ENCODE data around the gene ZSWIM4.

The ZSWIM4 gene

DNA sequence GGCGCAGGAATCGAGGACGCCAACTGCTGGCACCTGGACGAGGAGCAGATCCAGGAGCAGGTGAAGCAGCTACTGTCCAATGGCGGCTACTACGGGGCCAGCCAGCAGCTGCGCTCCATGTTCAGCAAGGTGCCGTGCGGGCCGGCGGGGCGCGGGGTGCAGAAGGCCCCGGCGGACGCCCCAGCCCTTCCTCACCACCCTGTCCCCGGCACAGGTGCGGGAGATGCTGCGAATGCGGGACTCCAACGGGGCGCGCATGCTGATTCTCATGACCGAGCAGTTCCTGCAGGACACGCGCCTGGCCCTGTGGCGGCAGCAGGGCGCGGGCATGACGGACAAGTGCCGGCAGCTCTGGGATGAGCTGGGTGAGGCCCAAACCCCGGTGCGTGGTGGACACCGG is 13.6 kb downstream of the ZSWIM4 start:
- peaks cover 4% of the 10 kb centered on the region for H3K9me3 ChIP-seq (ENCODE audit: severe bottlenecking)
- H3K27me3 ChIP-seq (ENCODE audit: insufficient read depth, low read depth, severe bottlenecking), result no peaks in the 10 kb centered on the region
- no peak overlapping the region for H3K4me3 ChIP-seq (ENCODE audit: low read depth, low read length)
- no peak for DNase-seq
- peaks cover 48% of the 10 kb centered on the region for H3K36me3 ChIP-seq
- H3K27ac ChIP-seq, result no peak overlapping the region
- TF ChIP-seq, protein P1, sequence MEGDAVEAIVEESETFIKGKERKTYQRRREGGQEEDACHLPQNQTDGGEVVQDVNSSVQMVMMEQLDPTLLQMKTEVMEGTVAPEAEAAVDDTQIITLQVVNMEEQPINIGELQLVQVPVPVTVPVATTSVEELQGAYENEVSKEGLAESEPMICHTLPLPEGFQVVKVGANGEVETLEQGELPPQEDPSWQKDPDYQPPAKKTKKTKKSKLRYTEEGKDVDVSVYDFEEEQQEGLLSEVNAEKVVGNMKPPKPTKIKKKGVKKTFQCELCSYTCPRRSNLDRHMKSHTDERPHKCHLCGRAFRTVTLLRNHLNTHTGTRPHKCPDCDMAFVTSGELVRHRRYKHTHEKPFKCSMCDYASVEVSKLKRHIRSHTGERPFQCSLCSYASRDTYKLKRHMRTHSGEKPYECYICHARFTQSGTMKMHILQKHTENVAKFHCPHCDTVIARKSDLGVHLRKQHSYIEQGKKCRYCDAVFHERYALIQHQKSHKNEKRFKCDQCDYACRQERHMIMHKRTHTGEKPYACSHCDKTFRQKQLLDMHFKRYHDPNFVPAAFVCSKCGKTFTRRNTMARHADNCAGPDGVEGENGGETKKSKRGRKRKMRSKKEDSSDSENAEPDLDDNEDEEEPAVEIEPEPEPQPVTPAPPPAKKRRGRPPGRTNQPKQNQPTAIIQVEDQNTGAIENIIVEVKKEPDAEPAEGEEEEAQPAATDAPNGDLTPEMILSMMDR (IDR thresholded peaks at IDR 0.05; ENCODE audit: low read depth, low read length), result no peak

DNA sequence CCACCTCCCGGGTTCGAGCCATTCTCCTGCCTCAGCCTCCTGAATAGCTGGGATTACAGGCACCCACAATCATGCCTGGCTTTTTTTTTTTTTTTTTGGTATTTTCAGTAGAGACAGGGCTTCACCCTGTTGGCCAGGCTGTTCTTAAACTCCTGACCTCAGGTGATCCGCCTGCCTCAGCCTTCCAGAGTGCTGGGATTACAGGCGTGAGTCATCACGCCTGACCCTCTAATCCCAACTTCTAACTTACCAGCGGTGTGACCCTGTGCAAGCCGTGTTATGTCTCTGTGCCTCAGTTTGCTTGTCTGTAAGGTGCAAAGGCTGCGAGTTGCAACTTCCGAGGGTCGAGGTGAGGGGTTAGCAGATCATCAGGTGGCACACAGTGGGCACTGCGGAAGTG is 17.3 kb downstream of the ZSWIM4 start:
- Histone ChIP-seq H3K9me3 (ENCODE audit: severe bottlenecking) (peaks cover 4% of the 10 kb centered on the region), H3K27ac (peak overlapping the region; percentile 67), H3K4me3 (ENCODE audit: low read depth, low read length) (no peak overlapping the region), H3K36me3 (peaks cover 47% of the 10 kb centered on the region), H3K27me3 (ENCODE audit: insufficient read depth, low read depth, severe bottlenecking) (no peaks in the 10 kb centered on the region)
- TF ChIP-seq, protein P1 (IDR thresholded peaks at IDR 0.05; ENCODE audit: low read depth, low read length), result no peak
- DNase-seq, result peak; percentile 77

DNA sequence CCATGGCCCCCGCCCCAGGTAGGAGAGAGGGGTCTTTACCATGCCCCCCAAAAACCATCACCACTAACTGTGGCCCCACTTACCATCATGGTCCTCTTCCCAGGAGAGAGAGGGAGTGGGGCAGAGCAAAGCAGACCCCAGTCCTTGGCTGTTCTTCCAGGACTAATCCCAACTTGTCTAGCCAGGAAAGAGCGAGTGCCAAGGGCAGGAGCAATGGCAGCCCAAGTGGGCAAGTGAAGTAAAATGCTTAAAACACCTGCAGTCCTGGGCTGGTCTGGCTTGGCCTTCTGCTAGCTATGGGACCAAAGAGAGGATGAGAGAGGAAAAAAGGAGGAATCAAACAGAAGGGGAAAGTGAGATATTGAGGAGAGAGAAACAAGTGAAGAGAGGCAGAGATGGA is 17.9 kb downstream of the ZSWIM4 start:
- TF ChIP-seq, protein P1 (IDR thresholded peaks at IDR 0.05; ENCODE audit: low read depth, low read length), result no peak
- no peak overlapping the region for H3K4me3 ChIP-seq (ENCODE audit: low read depth, low read length)
- H3K9me3 ChIP-seq (ENCODE audit: severe bottlenecking), result peaks cover 4% of the 10 kb centered on the region
- no peak for DNase-seq
- H3K36me3 ChIP-seq, result peaks cover 43% of the 10 kb centered on the region
- peak overlapping the region; percentile 66 for H3K27ac ChIP-seq
- H3K27me3 ChIP-seq (ENCODE audit: insufficient read depth, low read depth, severe bottlenecking), result no peaks in the 10 kb centered on the region

DNA sequence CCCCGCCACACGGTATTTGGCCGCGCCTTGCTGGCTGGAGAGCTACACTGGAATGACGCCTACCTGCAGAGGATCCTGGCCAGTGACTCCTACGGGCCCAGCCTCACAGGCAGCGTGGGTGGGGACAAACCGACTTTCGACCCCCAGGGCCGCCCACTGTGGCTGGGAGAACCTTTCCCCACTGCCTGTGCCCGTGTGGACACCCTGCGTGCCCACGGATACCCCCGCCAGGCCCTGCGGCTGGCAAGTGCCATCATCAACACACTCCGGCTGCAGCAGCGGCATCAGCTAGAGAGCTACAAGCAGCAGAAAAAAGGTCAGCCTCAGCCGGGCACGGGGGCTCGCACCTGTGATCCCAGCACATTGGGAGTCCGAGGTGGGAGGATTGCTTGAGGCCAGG is 19.3 kb downstream of the ZSWIM4 start:
- DNase-seq, result no peak
- TF ChIP-seq, protein P1 (IDR thresholded peaks at IDR 0.05; ENCODE audit: low read depth, low read length), result no peak
- H3K4me3 ChIP-seq (ENCODE audit: low read depth, low read length), result no peak overlapping the region
- H3K27ac ChIP-seq, result no peak overlapping the region
- H3K27me3 ChIP-seq (ENCODE audit: insufficient read depth, low read depth, severe bottlenecking), result no peaks in the 10 kb centered on the region
- H3K36me3 ChIP-seq, result peaks cover 36% of the 10 kb centered on the region
- H3K9me3 ChIP-seq (ENCODE audit: severe bottlenecking), result peaks cover 4% of the 10 kb centered on the region

- H3K27ac ChIP-seq, result no peak overlapping the region
- TF ChIP-seq, protein P1 (IDR thresholded peaks at IDR 0.05; ENCODE audit: low read depth, low read length), result no peak
- H3K27me3 ChIP-seq (ENCODE audit: insufficient read depth, low read depth, severe bottlenecking), result no peaks in the 10 kb centered on the region
- no peak overlapping the region for H3K4me3 ChIP-seq (ENCODE audit: low read depth, low read length)
- H3K36me3 ChIP-seq, result peaks cover 49% of the 10 kb centered on the region
- DNase-seq, result no peak
- peaks cover 4% of the 10 kb centered on the region for H3K9me3 ChIP-seq (ENCODE audit: severe bottlenecking)
Measured at GRCh38 chr19:13817018-13817614, 21.9 kb downstream of the ZSWIM4 start.
